GM23338 (cell line): ENCODE data around the gene ZNF638. TPM values are rescaled to one million over a fixed set of nuclear protein-coding genes. Genes with fewer than 3 reads are reported as not detected.

Experiments
- ATAC-seq: fragments of 200-7000 bp; cut with Tn5 transposase; 3 replicates; pipeline ENCODE4 v1.9.1; 2020
- DNase-seq: peaks from one replicate; pipeline ENCODE4 v3.0.0-alpha.2; 2015; ENCODE audit warnings: low spot score
- H2AFZ ChIP-seq: fragments of 200-600 bp; sonication (generic); 2 replicates; pipeline ENCODE4 v1.8.0; 2016; ENCODE audit warnings: antibody characterized with exemption, mild to moderate bottlenecking, moderate library complexity
- H3F3A ChIP-seq: fragments of 200-600 bp; sonication (generic); replicated peaks from 2 replicates; pipeline ENCODE4 v1.8.0; 2017; ENCODE audit warnings: antibody characterized with exemption, mixed run types, low read depth
- H3K27ac ChIP-seq: fragments of 200-600 bp; sonication (generic); 2 replicates; pipeline ENCODE4 v1.6.1; 2016; ENCODE audit warnings: low read depth
- H3K27me3 ChIP-seq: fragments of 200-600 bp; sonication (generic); 2 replicates; pipeline ENCODE4 v1.8.0; 2016; ENCODE audit warnings: mild to moderate bottlenecking, mixed run types, moderate library complexity; ENCODE audit not compliant: insufficient read depth
- H3K36me3 ChIP-seq: fragments of 200-600 bp; sonication (generic); 2 replicates; pipeline ENCODE4 v1.8.0; 2016; ENCODE audit warnings: mild to moderate bottlenecking; ENCODE audit not compliant: insufficient read depth
- H3K4me1 ChIP-seq: fragments of 200-600 bp; sonication (generic); 2 replicates; pipeline ENCODE4 v1.8.0; 2016; ENCODE audit warnings: mild to moderate bottlenecking, moderate library complexity; ENCODE audit not compliant: insufficient read depth
- H3K4me2 ChIP-seq: fragments of 200-600 bp; sonication (generic); 2 replicates; pipeline ENCODE4 v1.7.1; 2017; ENCODE audit warnings: mixed run types
- H3K4me3 ChIP-seq: fragments of 200-600 bp; sonication (generic); 2 replicates; pipeline ENCODE4 v1.6.1; 2016; ENCODE audit warnings: mixed run types
- H3K79me2 ChIP-seq: fragments of 200-600 bp; sonication (generic); replicated peaks from 2 replicates; pipeline ENCODE4 v1.8.0; 2017; ENCODE audit warnings: mild to moderate bottlenecking; ENCODE audit not compliant: insufficient read depth
- H3K9me2 ChIP-seq: fragments of 200-600 bp; sonication (generic); 2 replicates; pipeline ENCODE4 v1.8.0; 2017; ENCODE audit not compliant: insufficient read depth
- H4K20me1 ChIP-seq: fragments of 200-600 bp; sonication (generic); replicated peaks from 2 replicates; pipeline ENCODE4 v1.8.0; 2017; ENCODE audit warnings: mild to moderate bottlenecking; ENCODE audit not compliant: insufficient read depth
- H3K27ac Mint-ChIP-seq: 2 replicates; pipeline ENCODE4 v1.8.0; 2020; ENCODE audit warnings: inconsistent platforms, mild to moderate bottlenecking, moderate library complexity, mixed read lengths
- H3K27me3 Mint-ChIP-seq: 3 replicates; pipeline ENCODE4 v1.8.0; 2022; ENCODE audit warnings: low read depth, mild to moderate bottlenecking, moderate library complexity, mixed read lengths, inconsistent platforms; ENCODE audit not compliant: insufficient read depth, poor library complexity
- H3K36me3 Mint-ChIP-seq: 3 replicates; pipeline ENCODE4 v1.8.0; 2021; ENCODE audit warnings: low read depth, mild to moderate bottlenecking, inconsistent platforms, moderate library complexity, mixed read lengths
- H3K4me1 Mint-ChIP-seq: 3 replicates; pipeline ENCODE4 v1.8.0; 2020; ENCODE audit warnings: mild to moderate bottlenecking, inconsistent platforms, mixed read lengths
- H3K4me3 Mint-ChIP-seq: 3 replicates; pipeline ENCODE4 v1.8.0; 2021; ENCODE audit warnings: moderate library complexity, mild to moderate bottlenecking, inconsistent platforms, mixed read lengths
- H3K9me3 Mint-ChIP-seq: 3 replicates; pipeline ENCODE4 v1.8.0; 2020; ENCODE audit warnings: moderate library complexity, mild to moderate bottlenecking, inconsistent platforms, mixed read lengths
- CREB1 ChIP-seq: fragments of 250-450 bp; sonication (Bioruptor Pico); IDR thresholded peaks from 2 replicates; pipeline ENCODE4 v1.5.0; 2020; ENCODE audit warnings: low read depth, mild to moderate bottlenecking, moderate library complexity
- EZH2 ChIP-seq: fragments of 200-600 bp; sonication (generic); IDR thresholded peaks from one replicate; pipeline ENCODE4 v1.8.0; 2017; ENCODE audit warnings: antibody characterized with exemption, mild to moderate bottlenecking, low read depth; ENCODE audit not compliant: unreplicated experiment
- EZH2phosphoT487 ChIP-seq: fragments of 200-600 bp; sonication (generic); IDR thresholded peaks from one replicate; pipeline ENCODE4 v1.8.1; 2018; ENCODE audit warnings: antibody characterized with exemption; ENCODE audit not compliant: unreplicated experiment
- JUNB ChIP-seq: IDR thresholded peaks from one replicate; pipeline ENCODE4 v1.6.1; 2016; ENCODE audit warnings: antibody characterized with exemption; ENCODE audit not compliant: unreplicated experiment
- NANOG ChIP-seq: IDR thresholded peaks from 2 replicates; pipeline ENCODE4 v1.6.1; 2016; ENCODE audit warnings: antibody characterized with exemption, borderline replicate concordance
- POLR2AphosphoS5 ChIP-seq: IDR thresholded peaks from 2 replicates; pipeline ENCODE4 v1.6.1; 2016; ENCODE audit warnings: antibody characterized with exemption, low read depth
- STAT1 ChIP-seq: IDR thresholded peaks from one replicate; pipeline ENCODE4 v1.6.1; 2016; ENCODE audit warnings: antibody characterized with exemption; ENCODE audit not compliant: unreplicated experiment
- ZNF114 ChIP-seq: fragments of 250-450 bp; sonication (Bioruptor Pico); IDR thresholded peaks from 2 replicates; pipeline ENCODE4 v1.5.0; 2020; ENCODE audit warnings: mild to moderate bottlenecking, moderate library complexity
- ZNF331 ChIP-seq: fragments of 250-450 bp; sonication (Bioruptor Pico); IDR thresholded peaks from 2 replicates; pipeline ENCODE4 v1.5.0; 2020; ENCODE audit warnings: low read depth, mild to moderate bottlenecking, moderate library complexity
- polyA plus RNA-seq: library from polyadenylated mRNA; unstranded; fragments of >200 nt; fragmentation: Nextera tagmentation; extraction: Ambion mirVana; gene quantifications from 2 replicates; pipeline ENCODE4 v1.2.1, GENCODE V29; 2016
- total RNA-seq: library from RNA; depleted of rRNA; stranded (reverse); fragments of >200 nt; shearing (Covaris generic); gene quantifications from 2 replicates; pipeline ENCODE4 v1.2.3, GENCODE V29; 2014
- TF ChIP-seq, protein P1 (sequence below), 2 experiments: fragments of 200-600 bp in 1 of 2; sonication (generic) in 1 of 2; conservative IDR thresholded peaks; 2 replicates each; pipeline versions ENCODE4 v1.5.1 to v1.6.1; 2016 to 2017; ENCODE audit warnings: antibody characterized with exemption in 2 of 2, low read depth in 2 of 2, mild to moderate bottlenecking in 2 of 2, moderate library complexity in 1 of 2
- TF ChIP-seq, protein P2 (sequence below): fragments of 250-450 bp; sonication (Bioruptor Pico); IDR thresholded peaks from 2 replicates; pipeline ENCODE4 v1.5.0; 2020; ENCODE audit warnings: mild to moderate bottlenecking, moderate library complexity

Gene ZNF638
- total and polyA plus RNA-seq, 2 experiments from 2014 or later, result 185 to 190 TPM

DNA sequence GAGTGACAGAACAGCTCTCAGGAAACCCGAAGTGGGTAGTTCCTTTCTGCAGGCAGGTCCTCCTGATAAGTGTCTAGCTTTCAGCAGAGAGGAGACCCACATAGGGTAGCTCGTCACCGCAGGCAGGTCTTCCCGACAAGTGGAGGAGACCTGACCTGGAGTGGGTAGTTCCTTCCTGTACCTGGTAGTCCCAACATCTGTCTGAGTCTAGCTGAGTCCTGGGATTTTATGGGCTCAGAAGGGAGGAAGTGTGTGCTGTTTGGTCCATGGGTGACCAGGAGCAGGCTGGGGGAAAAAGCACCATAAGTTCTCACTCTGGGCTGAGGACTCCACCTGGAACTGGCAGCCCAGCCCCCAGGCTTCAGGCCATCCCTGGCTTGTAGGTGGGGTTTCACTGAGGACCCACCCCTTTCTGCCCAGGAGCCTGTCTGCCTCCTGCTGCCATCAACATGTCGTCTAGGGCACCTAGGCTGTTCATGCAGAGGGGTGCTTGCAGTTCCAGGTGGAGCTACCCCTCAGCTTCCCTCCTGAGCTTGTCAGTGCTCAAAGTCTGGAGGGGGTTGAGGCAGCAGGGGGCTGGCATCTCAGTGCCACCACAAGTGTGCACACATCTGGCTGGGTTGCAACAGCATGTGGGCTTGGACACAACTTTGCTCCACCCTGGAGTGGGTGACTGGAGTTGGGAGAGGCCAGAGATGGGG lies 131.2 kb downstream of the ZNF638 start:
- TF ChIP-seq EZH2, result no peak
- no peak for TF ChIP-seq ZNF114
- TF ChIP-seq, protein P1, sequence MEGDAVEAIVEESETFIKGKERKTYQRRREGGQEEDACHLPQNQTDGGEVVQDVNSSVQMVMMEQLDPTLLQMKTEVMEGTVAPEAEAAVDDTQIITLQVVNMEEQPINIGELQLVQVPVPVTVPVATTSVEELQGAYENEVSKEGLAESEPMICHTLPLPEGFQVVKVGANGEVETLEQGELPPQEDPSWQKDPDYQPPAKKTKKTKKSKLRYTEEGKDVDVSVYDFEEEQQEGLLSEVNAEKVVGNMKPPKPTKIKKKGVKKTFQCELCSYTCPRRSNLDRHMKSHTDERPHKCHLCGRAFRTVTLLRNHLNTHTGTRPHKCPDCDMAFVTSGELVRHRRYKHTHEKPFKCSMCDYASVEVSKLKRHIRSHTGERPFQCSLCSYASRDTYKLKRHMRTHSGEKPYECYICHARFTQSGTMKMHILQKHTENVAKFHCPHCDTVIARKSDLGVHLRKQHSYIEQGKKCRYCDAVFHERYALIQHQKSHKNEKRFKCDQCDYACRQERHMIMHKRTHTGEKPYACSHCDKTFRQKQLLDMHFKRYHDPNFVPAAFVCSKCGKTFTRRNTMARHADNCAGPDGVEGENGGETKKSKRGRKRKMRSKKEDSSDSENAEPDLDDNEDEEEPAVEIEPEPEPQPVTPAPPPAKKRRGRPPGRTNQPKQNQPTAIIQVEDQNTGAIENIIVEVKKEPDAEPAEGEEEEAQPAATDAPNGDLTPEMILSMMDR (conservative IDR thresholded peaks at IDR 0.05; ENCODE audit: low read depth in 2 of 2), result no peak
- Histone ChIP-seq H3F3A (0 out of 2 replicates have a peak, but pooled peaks cover 2% of the 10 kb centered on the region), H3K36me3 (no peaks in the 10 kb centered on the region; the same call in 1 of the 2 replicates), H3K27ac (no peak overlapping the region), H3K9me2 (no peaks in the 10 kb centered on the region; the same call in 1 of the 2 replicates), H3K27me3 (peaks cover 51% of the 10 kb centered on the region), H2AFZ (no peak overlapping the region), H3K4me3 (no peak overlapping the region), H3K79me2 (no peaks in the 10 kb centered on the region), H4K20me1 (no peaks in the 10 kb centered on the region; the same call in none of the 2 replicates), H3K4me2 (no peak overlapping the region), H3K4me1 (peaks cover 20% of the 10 kb centered on the region)
- Mint-ChIP-seq H3K9me3 (peaks cover 12% of the 10 kb centered on the region; the same call in 2 of the 3 replicates), H3K4me3 (no peak overlapping the region), H3K4me1 (peaks cover 29% of the 10 kb centered on the region), H3K27me3 (peaks cover 29% of the 10 kb centered on the region), H3K27ac (no peak overlapping the region), H3K36me3 (peaks cover 11% of the 10 kb centered on the region)
- no peak for DNase-seq
- no peak for ATAC-seq

- ATAC-seq (no peak), DNase-seq (no peak)
- Histone ChIP-seq H3K27me3 (peaks cover 56% of the 10 kb centered on the region), H3K36me3 (no peaks in the 10 kb centered on the region; the same call in 1 of the 2 replicates), H3K79me2 (no peaks in the 10 kb centered on the region), H3K4me3 (no peak overlapping the region), H4K20me1 (peaks cover 2% of the 10 kb centered on the region), H2AFZ (no peak overlapping the region), H3K4me1 (peaks cover 20% of the 10 kb centered on the region; the same call in 1 of the 2 replicates), H3K4me2 (no peak overlapping the region), H3F3A (0 out of 2 replicates have a peak, but pooled peaks cover 2% of the 10 kb centered on the region), H3K27ac (no peak overlapping the region), H3K9me2 (no peaks in the 10 kb centered on the region; the same call in 1 of the 2 replicates)
- Mint-ChIP-seq H3K9me3 (peaks cover 12% of the 10 kb centered on the region; the same call in 2 of the 3 replicates), H3K4me3 (no peak overlapping the region), H3K27me3 (peaks cover 32% of the 10 kb centered on the region), H3K4me1 (peaks cover 32% of the 10 kb centered on the region), H3K36me3 (peaks cover 11% of the 10 kb centered on the region), H3K27ac (no peak overlapping the region)
- TF ChIP-seq EZH2phosphoT487 (no peak), ZNF331 (no peak), CREB1 (CRISPR knock-in tag) (no peak), STAT1 (no peak), ZNF114 (no peak), JUNB (no peak), NANOG (no peak), POLR2AphosphoS5 (no peak)
- TF ChIP-seq, protein P2, sequence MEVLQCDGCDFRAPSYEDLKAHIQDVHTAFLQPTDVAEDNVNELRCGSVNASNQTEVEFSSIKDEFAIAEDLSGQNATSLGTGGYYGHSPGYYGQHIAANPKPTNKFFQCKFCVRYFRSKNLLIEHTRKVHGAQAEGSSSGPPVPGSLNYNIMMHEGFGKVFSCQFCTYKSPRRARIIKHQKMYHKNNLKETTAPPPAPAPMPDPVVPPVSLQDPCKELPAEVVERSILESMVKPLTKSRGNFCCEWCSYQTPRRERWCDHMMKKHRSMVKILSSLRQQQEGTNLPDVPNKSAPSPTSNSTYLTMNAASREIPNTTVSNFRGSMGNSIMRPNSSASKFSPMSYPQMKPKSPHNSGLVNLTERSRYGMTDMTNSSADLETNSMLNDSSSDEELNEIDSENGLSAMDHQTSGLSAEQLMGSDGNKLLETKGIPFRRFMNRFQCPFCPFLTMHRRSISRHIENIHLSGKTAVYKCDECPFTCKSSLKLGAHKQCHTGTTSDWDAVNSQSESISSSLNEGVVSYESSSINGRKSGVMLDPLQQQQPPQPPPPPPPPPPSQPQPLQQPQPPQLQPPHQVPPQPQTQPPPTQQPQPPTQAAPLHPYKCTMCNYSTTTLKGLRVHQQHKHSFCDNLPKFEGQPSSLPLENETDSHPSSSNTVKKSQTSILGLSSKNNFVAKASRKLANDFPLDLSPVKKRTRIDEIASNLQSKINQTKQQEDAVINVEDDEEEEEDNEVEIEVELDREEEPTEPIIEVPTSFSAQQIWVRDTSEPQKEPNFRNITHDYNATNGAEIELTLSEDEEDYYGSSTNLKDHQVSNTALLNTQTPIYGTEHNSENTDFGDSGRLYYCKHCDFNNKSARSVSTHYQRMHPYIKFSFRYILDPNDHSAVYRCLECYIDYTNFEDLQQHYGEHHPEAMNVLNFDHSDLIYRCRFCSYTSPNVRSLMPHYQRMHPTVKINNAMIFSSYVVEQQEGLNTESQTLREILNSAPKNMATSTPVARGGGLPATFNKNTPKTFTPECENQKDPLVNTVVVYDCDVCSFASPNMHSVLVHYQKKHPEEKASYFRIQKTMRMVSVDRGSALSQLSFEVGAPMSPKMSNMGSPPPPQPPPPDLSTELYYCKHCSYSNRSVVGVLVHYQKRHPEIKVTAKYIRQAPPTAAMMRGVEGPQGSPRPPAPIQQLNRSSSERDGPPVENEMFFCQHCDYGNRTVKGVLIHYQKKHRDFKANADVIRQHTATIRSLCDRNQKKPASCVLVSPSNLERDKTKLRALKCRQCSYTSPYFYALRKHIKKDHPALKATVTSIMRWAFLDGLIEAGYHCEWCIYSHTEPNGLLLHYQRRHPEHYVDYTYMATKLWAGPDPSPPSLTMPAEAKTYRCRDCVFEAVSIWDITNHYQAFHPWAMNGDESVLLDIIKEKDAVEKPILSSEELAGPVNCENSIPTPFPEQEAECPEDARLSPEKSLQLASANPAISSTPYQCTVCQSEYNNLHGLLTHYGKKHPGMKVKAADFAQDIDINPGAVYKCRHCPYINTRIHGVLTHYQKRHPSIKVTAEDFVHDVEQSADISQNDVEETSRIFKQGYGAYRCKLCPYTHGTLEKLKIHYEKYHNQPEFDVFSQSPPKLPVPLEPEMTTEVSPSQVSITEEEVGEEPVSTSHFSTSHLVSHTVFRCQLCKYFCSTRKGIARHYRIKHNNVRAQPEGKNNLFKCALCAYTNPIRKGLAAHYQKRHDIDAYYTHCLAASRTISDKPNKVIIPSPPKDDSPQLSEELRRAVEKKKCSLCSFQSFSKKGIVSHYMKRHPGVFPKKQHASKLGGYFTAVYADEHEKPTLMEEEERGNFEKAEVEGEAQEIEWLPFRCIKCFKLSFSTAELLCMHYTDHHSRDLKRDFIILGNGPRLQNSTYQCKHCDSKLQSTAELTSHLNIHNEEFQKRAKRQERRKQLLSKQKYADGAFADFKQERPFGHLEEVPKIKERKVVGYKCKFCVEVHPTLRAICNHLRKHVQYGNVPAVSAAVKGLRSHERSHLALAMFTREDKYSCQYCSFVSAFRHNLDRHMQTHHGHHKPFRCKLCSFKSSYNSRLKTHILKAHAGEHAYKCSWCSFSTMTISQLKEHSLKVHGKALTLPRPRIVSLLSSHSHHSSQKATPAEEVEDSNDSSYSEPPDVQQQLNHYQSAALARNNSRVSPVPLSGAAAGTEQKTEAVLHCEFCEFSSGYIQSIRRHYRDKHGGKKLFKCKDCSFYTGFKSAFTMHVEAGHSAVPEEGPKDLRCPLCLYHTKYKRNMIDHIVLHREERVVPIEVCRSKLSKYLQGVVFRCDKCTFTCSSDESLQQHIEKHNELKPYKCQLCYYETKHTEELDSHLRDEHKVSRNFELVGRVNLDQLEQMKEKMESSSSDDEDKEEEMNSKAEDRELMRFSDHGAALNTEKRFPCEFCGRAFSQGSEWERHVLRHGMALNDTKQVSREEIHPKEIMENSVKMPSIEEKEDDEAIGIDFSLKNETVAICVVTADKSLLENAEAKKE (CRISPR knock-in tag), result no peak
- TF ChIP-seq, protein P1 (conservative IDR thresholded peaks at IDR 0.05; ENCODE audit: low read depth in 2 of 2), result no peak
Measured at GRCh38 chr2:71463342-71463654, 131.7 kb downstream of the ZNF638 start.
